Limb (tissue), 2 donors: ENCODE data around the gene HEATR3.

Experiments used
- DNase-seq, 2 donors: peaks; one replicate each; pipeline ENCODE4 v3.0.0-alpha.2; 2016; ENCODE audit errors: extremely low spot score in 2 of 2

Gene HEATR3

DNA sequence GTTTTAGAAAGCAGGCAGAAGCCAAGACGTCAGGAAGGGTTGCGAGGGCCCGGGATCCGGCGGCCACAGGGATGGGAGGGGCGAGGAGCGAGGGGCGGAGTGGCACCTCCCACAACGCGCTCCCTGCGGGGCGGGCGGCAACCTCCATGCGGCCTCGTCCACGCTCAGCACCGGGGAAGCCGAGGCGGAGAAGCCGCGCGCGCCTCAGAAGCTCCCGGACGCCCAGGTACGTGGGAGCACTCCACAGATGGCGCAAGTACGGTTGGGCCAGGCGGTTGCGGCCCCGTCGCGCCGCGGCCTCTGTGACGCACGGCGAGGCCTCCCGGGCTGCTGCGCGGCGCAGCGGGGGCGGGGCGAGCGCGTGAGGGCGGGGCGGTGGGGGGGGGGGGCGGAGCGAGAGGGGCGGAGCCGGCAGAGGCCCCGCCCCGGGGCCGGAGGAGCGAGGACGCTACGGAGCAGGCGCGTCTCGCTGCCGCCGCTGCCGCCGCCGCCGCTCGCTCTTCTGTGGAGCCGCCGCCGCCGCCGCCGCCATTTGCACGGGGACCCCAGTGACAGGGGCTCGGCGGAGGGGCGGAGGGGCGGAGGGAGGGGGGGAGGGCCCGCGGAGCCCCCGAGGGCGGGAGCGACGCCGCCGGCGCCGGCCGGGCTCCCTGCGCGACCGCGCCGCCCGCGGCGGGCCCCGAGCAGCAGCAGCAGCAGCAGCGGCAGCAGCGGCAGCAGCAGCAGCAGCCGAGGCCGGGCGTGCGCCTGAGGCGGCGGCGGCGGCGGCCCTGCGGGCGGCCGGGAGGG is 87.2 kb downstream of the HEATR3 start, which contains the start of gene TENT4B:
TENT4B (plus strand) TSS at position 500 of the 789 bp plus-strand sequence. CDS start 316 bp downstream, outside the sequence.
- peak; percentile 77 to 95 for DNase-seq

- DNase-seq: peak in 1 of 2 donors; percentile 58
Measured at GRCh38 chr16:50153596-50154419, 88.0 kb downstream of the HEATR3 start.

- DNase-seq: peak in 1 of 2 donors; percentile 38
Measured at GRCh38 chr16:50154420-50154950, 88.7 kb downstream of the HEATR3 start.

DNA sequence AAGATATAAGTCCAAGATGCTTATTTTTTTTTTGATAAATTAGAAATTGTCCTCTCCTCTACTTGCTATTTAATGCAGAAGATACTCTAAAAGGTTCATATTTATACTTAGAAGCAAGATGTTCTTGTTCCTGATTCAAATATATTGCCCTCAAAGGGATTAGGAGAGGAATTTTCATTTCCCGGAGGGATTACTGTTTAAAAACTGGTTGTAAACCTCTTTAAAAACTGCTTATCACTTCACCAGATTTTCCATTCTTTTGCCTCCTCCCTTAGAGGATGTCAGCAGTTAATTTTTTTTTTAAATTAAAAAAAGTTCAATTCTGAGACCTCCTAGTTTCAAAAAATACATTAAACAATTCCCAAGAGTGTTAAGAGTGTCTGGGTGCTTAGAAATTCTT is 90.2 kb downstream of the HEATR3 start:
- no peak for DNase-seq
